GM12872 (cell line): Measurements from ENCODE around the gene ENTPD6.

ENCODE experiments used
- TF ChIP-seq, protein P1 (sequence below): IDR thresholded peaks from 3 replicates; pipeline ENCODE4 v1.5.1; 2011; ENCODE audit warnings: low read depth, mild to moderate bottlenecking, low read length, moderate library complexity; ENCODE audit not compliant: insufficient read depth

Gene ENTPD6

DNA sequence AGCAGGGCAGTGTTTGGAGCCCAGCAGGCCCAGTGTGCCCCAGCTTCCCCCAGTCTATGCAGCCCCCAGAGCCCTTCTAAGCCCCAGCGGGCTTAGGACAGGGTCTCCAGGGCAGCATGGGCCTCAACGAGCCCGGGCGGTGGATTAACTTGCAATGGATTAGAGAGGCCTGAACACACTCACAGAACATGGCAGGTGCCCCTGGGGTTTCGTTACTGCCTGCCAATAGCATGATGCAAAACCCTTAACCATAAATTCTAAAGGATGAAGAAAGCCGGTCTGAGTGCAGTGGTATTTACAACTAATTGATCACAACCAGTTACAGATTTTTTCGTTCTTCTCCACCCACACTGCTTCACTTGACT lies 18.9 kb downstream of the ENTPD6 start:
- TF ChIP-seq, protein P1, sequence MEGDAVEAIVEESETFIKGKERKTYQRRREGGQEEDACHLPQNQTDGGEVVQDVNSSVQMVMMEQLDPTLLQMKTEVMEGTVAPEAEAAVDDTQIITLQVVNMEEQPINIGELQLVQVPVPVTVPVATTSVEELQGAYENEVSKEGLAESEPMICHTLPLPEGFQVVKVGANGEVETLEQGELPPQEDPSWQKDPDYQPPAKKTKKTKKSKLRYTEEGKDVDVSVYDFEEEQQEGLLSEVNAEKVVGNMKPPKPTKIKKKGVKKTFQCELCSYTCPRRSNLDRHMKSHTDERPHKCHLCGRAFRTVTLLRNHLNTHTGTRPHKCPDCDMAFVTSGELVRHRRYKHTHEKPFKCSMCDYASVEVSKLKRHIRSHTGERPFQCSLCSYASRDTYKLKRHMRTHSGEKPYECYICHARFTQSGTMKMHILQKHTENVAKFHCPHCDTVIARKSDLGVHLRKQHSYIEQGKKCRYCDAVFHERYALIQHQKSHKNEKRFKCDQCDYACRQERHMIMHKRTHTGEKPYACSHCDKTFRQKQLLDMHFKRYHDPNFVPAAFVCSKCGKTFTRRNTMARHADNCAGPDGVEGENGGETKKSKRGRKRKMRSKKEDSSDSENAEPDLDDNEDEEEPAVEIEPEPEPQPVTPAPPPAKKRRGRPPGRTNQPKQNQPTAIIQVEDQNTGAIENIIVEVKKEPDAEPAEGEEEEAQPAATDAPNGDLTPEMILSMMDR = no peak

DNA sequence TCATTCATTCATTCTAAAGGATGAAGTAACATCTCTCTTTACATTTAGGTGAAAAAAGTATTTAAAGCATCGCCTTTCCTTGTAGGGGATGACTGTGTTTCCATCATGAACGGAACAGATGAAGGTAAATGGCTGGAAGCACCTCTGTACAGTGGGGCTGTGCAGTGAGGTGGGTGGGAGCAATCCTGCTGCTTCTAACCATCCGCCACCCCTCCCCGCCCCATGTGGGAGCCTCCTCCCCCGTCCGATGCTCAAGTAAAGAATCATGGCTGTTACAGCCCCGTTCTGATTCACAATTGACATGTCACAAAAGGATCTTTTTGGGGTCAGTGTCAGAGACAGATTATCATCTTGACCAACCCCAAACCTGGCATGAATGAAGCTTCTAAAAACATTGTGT lies 19.3 kb downstream of the ENTPD6 start:
- TF ChIP-seq, protein P1 = no peak

DNA sequence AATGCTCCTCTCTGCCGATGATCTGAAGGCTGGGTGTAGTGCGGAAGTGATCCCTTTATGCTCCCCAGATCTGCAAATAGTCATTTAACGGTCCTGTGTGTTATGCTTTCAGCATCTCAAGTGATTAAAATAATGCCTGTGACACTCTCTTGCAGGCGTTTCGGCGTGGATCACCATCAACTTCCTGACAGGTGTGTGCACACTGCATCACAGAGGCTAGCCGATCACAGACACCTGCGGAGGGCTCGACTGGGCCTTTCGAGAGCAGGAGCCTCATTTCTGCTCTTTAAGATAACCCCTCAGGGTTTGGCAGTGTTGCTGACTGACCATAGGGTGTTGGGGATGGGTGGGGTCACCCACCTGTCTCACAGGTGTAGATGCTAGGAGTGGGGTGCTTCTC lies 20.0 kb downstream of the ENTPD6 start:
- TF ChIP-seq, protein P1 = no peak

DNA sequence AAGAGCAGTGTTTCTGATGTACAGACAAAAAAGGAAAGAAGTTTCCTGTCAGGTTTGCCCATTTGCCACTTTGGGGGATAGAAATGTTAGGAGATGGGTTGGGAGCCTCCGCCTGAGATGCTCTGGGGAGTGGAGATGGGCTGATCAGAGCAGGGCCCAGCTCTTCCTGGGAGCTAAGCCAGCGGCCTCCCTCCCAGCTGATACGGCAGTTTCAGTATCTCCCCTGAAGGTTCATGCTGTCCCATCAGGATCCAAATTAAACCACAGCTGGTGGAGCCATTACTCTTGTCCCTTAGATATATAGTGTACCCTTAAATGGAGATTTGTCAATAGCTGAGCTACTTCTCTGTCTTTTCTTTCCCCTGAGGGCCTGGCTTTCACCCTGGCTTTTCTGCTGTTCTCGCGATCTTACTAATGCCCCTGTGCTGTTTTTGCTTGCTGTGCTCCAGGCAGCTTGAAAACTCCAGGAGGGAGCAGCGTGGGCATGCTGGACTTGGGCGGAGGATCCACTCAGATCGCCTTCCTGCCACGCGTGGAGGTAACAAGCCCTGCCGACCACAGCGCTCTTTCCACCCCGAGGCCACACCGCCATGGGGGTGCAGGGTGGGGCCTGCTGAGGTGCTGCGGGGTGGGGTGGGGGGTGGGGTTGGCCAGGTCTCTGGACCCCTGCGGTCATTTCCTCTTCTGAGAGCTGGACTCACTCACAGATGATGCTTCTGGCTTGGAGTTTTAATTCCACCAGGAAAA lies 20.9 kb downstream of the ENTPD6 start:
- TF ChIP-seq, protein P1 = no peak

DNA sequence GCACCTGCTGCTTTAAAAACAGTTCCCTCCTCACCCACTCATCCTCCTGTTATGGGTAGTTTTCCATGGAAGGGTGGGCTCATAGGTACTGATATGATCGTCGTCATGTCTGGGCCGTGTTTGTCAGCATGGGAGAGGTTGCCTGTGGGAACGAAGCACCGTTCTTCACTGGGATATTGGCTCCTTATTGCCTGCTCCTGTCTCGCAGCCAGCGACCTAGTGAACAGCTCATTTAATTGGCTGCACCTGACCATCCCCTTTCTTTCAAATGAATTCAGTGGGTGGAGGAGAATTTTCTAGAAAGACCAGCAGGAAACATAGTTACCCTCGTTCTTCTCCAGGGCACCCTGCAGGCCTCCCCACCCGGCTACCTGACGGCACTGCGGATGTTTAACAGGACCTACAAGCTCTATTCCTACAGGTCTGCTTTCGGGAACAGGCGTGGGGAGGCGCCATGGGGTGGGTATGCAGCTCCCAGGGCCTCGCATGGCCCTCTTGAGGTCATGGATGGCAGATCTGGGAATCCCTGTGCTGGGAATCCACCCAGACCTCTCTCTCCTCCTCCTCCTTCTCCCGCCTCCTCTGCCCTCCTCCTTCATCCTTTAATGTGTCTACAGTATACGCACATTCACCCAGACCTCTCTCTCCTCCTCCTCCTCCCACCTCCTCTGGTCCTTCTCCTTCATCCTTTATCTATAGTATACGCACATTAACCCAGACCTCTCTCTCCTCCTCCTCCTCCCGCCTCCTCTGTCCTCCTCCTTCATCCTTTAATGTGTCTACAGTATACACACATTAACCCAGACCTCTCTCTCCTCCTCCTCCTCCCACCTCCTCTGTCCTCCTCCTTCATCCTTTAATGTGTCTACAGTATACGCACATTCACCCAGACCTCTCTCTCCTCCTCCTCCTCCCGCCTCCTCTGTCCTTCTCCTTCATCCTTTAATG lies 21.9 kb downstream of the ENTPD6 start:
- TF ChIP-seq, protein P1 = no peak

DNA sequence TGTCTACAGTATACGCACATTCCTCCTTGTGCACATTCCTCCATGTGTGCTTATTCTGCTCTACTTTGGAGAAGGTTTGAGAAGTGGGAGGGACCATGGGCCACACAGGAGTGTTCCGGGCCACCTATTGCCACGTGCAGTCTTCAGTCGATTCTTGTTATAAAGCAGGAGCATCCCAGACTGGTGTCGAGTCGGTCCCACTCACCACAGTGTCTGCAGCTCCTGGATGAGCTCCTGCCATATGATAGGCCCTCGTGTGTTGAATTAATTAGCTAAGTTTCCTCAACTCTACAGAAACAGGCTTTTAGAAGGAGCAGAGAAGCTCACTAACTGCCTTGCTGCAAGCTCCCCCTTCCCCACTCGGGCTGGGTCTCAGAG lies 22.6 kb downstream of the ENTPD6 start:
- TF ChIP-seq, protein P1 = no peak

DNA sequence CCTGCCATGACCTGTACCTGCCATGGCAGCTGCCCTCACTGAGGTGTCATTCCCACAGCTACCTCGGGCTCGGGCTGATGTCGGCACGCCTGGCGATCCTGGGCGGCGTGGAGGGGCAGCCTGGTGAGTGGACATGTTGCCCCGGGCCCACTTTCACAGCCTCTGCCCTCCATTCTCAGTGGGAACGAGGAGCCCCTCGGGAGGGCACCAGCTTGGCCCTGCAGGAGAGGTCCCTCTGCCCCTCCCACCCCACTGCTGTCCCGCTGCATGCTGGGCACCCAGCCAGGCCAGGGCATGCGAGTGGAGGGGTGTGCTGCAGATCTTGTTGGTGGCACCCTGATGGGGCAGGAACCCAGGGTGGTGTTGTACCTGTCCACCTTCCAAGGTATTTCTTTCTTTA lies 23.0 kb downstream of the ENTPD6 start:
- TF ChIP-seq, protein P1 = no peak
